Measurements from ENCODE around the gene LRCH1. TPM values are rescaled to one million over a fixed set of nuclear protein-coding genes. Genes with fewer than 3 reads are reported as not detected.

LRCH1 gene
- total RNA-seq, 4 donors from 2014 or later = 13.6 to 29.7 (median 18.5) TPM

DNA sequence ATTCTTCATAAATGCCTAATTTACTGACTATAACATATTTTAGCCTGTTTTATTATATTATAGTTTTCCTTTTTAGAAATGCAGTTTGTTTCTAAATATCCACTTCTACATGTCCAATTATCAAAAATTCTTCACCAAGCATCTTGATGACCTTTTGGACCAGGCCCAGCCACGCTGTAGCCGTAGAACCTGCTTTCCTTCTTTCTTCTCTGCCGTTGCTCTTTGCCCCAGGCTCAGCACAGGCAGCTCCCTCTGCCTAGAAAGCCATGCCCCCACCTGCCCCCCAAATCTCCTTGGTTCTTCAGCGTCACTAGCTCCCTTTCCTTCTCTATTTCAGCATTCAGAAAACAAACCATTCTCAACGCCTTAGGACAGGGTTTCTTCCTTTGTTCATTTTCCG is 178.6 kb downstream of the LRCH1 start:
- Histone ChIP-seq H3K27me3 (no peaks in the 10 kb centered on the region), H3K9me3 (no peaks in the 10 kb centered on the region), H3K4me1 (no peaks in the 10 kb centered on the region), H3K27ac (no peak overlapping the region), H3K36me3 (peaks cover 0 to 69% (median 0%) of the 10 kb centered on the region in 3 donors), H3K4me3 (no peak overlapping the region)
- TF ChIP-seq, protein P1, sequence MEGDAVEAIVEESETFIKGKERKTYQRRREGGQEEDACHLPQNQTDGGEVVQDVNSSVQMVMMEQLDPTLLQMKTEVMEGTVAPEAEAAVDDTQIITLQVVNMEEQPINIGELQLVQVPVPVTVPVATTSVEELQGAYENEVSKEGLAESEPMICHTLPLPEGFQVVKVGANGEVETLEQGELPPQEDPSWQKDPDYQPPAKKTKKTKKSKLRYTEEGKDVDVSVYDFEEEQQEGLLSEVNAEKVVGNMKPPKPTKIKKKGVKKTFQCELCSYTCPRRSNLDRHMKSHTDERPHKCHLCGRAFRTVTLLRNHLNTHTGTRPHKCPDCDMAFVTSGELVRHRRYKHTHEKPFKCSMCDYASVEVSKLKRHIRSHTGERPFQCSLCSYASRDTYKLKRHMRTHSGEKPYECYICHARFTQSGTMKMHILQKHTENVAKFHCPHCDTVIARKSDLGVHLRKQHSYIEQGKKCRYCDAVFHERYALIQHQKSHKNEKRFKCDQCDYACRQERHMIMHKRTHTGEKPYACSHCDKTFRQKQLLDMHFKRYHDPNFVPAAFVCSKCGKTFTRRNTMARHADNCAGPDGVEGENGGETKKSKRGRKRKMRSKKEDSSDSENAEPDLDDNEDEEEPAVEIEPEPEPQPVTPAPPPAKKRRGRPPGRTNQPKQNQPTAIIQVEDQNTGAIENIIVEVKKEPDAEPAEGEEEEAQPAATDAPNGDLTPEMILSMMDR (IDR thresholded peaks at IDR 0.05) = no peak
- TF ChIP-seq POLR2A (IDR thresholded peaks at IDR 0.05) = no peak
- DNase-seq = no peak

DNA sequence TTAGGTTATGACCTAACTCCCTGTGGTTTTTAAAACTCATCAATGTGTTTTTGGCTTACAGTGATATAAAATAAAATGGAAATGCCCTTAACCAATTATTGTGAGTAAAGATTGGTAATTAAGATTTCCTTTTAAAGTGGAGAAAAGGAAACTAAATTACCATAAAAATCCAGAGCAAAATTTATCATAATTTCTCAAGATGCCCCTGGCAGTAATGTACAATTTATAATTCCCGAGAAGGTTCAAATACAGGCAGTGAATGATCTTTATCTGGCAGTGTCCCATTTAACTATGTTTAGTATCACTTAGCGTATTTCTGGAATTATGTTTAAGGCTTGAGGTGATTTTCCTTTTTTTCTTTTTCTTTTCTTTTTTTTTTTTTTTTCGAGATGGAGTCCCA is 182.5 kb downstream of the LRCH1 start:
- DNase-seq = no peak
- H3K36me3 ChIP-seq = peaks cover 0 to 53% (median 0%) of the 10 kb centered on the region in 3 donors

DNA sequence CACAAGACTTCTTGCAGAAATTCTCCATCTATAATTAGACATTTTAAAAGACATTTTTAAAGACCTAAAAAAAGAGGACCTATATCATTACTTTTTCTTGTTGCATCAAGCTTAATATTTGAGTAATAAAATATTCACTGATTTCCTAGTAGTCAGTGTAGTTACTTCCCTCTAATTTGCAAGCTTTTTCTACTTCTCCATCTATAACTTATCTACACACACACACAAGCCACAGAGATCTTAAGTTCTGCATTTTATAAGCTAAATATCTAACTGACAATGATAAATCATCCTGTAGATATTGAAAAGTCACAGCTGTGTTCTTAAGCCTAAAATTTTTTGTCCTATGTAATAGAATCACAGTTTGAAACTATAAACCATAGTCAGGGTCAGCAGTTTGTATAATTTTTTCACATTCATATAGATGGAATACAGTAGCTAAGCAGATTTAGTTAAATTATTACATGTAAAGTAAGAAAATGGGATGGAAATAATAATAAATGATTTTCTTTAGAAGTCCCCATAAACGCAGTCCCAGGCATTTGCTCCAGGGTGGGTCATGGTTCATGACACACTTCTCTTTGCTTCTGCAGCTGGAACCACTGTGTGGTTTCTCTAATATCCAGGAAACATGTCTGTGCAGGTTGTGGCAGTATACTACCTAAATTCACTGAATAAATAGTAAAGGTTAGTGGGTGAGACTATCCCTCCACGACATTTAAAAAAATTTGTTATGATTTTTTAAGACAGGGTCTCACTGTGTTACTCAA is 183.8 kb downstream of the LRCH1 start:
- DNase-seq = no peak
- no peaks in the 10 kb centered on the region for H3K4me1 ChIP-seq
- no peak overlapping the region for H3K4me3 ChIP-seq
- peaks cover 0 to 46% (median 0%) of the 10 kb centered on the region in 3 donors for H3K36me3 ChIP-seq
- H3K27me3 ChIP-seq = no peaks in the 10 kb centered on the region
- H3K27ac ChIP-seq = no peak overlapping the region
- TF ChIP-seq, protein P1 (IDR thresholded peaks at IDR 0.05) = no peak
- TF ChIP-seq POLR2A (IDR thresholded peaks at IDR 0.05) = no peak
- no peaks in the 10 kb centered on the region for H3K9me3 ChIP-seq

More for the DNA sequence above, 182.5 kb downstream of the LRCH1 start:
- Histone ChIP-seq H3K4me1 (no peaks in the 10 kb centered on the region), H3K27ac (no peak overlapping the region), H3K9me3 (no peaks in the 10 kb centered on the region), H3K4me3 (no peak overlapping the region), H3K27me3 (no peaks in the 10 kb centered on the region)
- TF ChIP-seq, protein P1 (IDR thresholded peaks at IDR 0.05) = no peak

DNA sequence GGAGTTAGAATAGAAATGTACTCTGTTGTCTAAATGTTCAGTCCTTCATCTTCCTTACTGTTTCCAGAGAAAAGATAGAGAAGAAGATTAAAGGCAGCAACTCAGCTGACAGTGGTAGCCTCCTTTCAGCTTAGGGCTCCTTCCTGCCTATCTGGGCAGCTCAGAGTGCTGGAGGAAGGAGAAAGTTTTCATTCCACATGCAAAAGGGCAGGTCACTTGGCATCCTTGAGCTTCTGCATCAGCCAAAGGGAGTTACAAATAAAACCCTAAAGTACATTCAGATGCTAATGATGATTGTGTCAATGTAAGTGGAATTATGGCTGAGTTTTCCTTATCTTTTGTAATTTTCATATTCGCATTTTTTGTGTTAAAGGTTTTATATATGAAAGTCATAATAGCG is 185.1 kb downstream of the LRCH1 start:
- no peak overlapping the region for H3K27ac ChIP-seq
- TF ChIP-seq POLR2A (IDR thresholded peaks at IDR 0.05) = no peak
- TF ChIP-seq, protein P1 (IDR thresholded peaks at IDR 0.05) = no peak
- H3K36me3 ChIP-seq = peaks cover 0 to 46% (median 0%) of the 10 kb centered on the region in 3 donors
- no peaks in the 10 kb centered on the region for H3K4me1 ChIP-seq
- no peak for DNase-seq
- no peak overlapping the region for H3K4me3 ChIP-seq
- no peaks in the 10 kb centered on the region for H3K27me3 ChIP-seq
- no peaks in the 10 kb centered on the region for H3K9me3 ChIP-seq

DNA sequence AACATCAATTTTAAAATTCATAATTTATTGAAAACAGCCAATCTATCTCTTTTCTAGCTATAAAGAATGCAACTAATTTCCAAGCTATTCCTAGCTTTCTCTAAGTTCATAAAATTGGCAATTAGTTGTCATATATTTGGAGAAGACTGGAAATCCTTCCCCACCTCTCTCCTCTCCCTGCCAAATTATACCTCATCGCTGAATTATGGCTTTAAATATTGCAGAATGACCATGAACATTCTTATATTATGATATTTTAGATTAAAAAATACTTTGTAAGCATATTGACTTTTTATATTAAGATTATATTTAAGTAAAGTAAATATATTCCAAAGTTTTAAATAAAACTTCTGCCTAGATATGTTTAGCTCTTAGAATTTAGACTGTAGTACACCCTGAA is 185.8 kb downstream of the LRCH1 start:
- H3K4me1 ChIP-seq = no peaks in the 10 kb centered on the region
- H3K27ac ChIP-seq = no peak overlapping the region
- TF ChIP-seq POLR2A (IDR thresholded peaks at IDR 0.05) = no peak
- TF ChIP-seq, protein P1 (IDR thresholded peaks at IDR 0.05) = no peak
- no peak for DNase-seq
- no peak overlapping the region for H3K4me3 ChIP-seq
- H3K9me3 ChIP-seq = no peaks in the 10 kb centered on the region
- H3K27me3 ChIP-seq = no peaks in the 10 kb centered on the region
- H3K36me3 ChIP-seq = peaks cover 0 to 41% (median 0%) of the 10 kb centered on the region in 3 donors
